Mesothelial cell of epicardium (in vitro differentiated cells): ENCODE measurements around the gene SRSF9. TPM values are rescaled to one million over a fixed set of nuclear protein-coding genes. Genes with fewer than 3 reads are reported as not detected.
A peak's percentile ranks its signal among the peaks of the same experiment; 100 is the strongest.

ENCODE experiments used
- DNase-seq, 2 experiments: peaks; one replicate each; pipeline ENCODE4 v3.0.0; 2021; ENCODE audit warnings: low spot score in 2 of 2; ENCODE audit not compliant: unreplicated experiment in 2 of 2
- H3K27ac Mint-ChIP-seq: 2 replicates; pipeline ENCODE4 v1.8.0; 2021; ENCODE audit warnings: mixed read lengths
- H3K27me3 Mint-ChIP-seq: 2 replicates; pipeline ENCODE4 v1.8.0; 2021; ENCODE audit warnings: low read depth, mixed read lengths
- H3K36me3 Mint-ChIP-seq: 2 replicates; pipeline ENCODE4 v1.8.0; 2021; ENCODE audit warnings: mixed read lengths
- H3K4me1 Mint-ChIP-seq: 2 replicates; pipeline ENCODE4 v1.8.0; 2021; ENCODE audit warnings: mixed read lengths
- H3K4me3 Mint-ChIP-seq: 2 replicates; pipeline ENCODE4 v1.8.0; 2021; ENCODE audit warnings: mild to moderate bottlenecking, moderate library complexity, mixed read lengths
- H3K9me3 Mint-ChIP-seq: 2 replicates; pipeline ENCODE4 v1.8.0; 2021; ENCODE audit warnings: mixed read lengths
- CTCF ChIP-seq: fragments of 200-600 bp; sonication (generic); IDR thresholded peaks from one replicate; pipeline ENCODE4 v1.5.0; 2021; ENCODE audit warnings: antibody characterized with exemption; ENCODE audit not compliant: unreplicated experiment
- total RNA-seq: library from RNA; stranded (reverse); gene quantifications from 3 replicates; pipeline ENCODE4 v1.2.1, GENCODE V29; 2021

The SRSF9 gene
- total RNA-seq, 1 donor from 2014 or later: 197 TPM

GRCh38 chr12:120495731-120496412 is 26.3 kb upstream of the SRSF9 start, which contains the start of gene DYNLL1:
Gene DYNLL1, plus strand, starts transcription at chr12:120496113. Its CDS starts 309 bp downstream, at chr12:120496422.
- H3K27me3 Mint-ChIP-seq: no peaks in the 10 kb centered on the region

GRCh38 chr12:120495186-120495730 is 25.7 kb upstream of the SRSF9 start:
- DNase-seq: no peak
- Mint-ChIP-seq H3K9me3 (no peaks in the 10 kb centered on the region), H3K27ac (peak overlapping the region; percentile 96), H3K4me1 (peaks cover 29% of the 10 kb centered on the region), H3K27me3 (no peaks in the 10 kb centered on the region), H3K4me3 (peak overlapping the region; percentile 89), H3K36me3 (peaks cover 8% of the 10 kb centered on the region)
- TF ChIP-seq CTCF: no peak

More at GRCh38 chr12:120495731-120496412, 26.3 kb upstream of the SRSF9 start, which contains the start of gene DYNLL1:
- DNase-seq: peak; percentile 92 to 99
- H3K27ac Mint-ChIP-seq: peak within 1 kb of the TSS; percentile 96
- peaks cover 29% of the 10 kb centered on the region for H3K4me1 Mint-ChIP-seq
- no peaks in the 10 kb centered on the region for H3K9me3 Mint-ChIP-seq
- TF ChIP-seq CTCF: no peak
- peak within 1 kb of the TSS; percentile 89 for H3K4me3 Mint-ChIP-seq
- peaks cover 14% of the 10 kb centered on the region for H3K36me3 Mint-ChIP-seq

GRCh38 chr12:120490833-120491512 is 21.4 kb upstream of the SRSF9 start:
- TF ChIP-seq CTCF: no peak
- Mint-ChIP-seq H3K36me3 (peaks cover 8% of the 10 kb centered on the region), H3K27ac (no peak overlapping the region), H3K4me1 (peaks cover 23% of the 10 kb centered on the region), H3K27me3 (no peaks in the 10 kb centered on the region), H3K4me3 (no peak overlapping the region), H3K9me3 (no peaks in the 10 kb centered on the region)
- no peak for DNase-seq

- Mint-ChIP-seq H3K27ac (no peak overlapping the region), H3K36me3 (peaks cover 8% of the 10 kb centered on the region), H3K4me1 (peaks cover 22% of the 10 kb centered on the region), H3K4me3 (no peak overlapping the region), H3K9me3 (no peaks in the 10 kb centered on the region), H3K27me3 (no peaks in the 10 kb centered on the region)
- no peak for DNase-seq
- TF ChIP-seq CTCF: no peak
These were observed 20.8 kb upstream of the SRSF9 start for GRCh38 chr12:120490325-120490724.

GRCh38 chr12:120489018-120489417 is 19.5 kb upstream of the SRSF9 start:
- no peaks in the 10 kb centered on the region for H3K27me3 Mint-ChIP-seq
- H3K4me3 Mint-ChIP-seq: no peak overlapping the region
- H3K4me1 Mint-ChIP-seq: peaks cover 13% of the 10 kb centered on the region
- no peaks in the 10 kb centered on the region for H3K9me3 Mint-ChIP-seq
- no peak overlapping the region for H3K27ac Mint-ChIP-seq
- TF ChIP-seq CTCF: no peak
- no peak for DNase-seq
- H3K36me3 Mint-ChIP-seq: peaks cover 8% of the 10 kb centered on the region
